Karpas-422 (cell line): Measurements from ENCODE around the gene EHD2. TPM values are rescaled to one million over a fixed set of nuclear protein-coding genes. Genes with fewer than 3 reads are reported as not detected.

Experiments used
- small RNA-seq: library from RNA; depleted of rRNA; stranded (forward); fragments of <200 nt; gene quantifications from one replicate; pipeline ENCODE3, GENCODE V24; 2014
- total RNA-seq: library from RNA; depleted of rRNA; stranded (reverse); fragments of >200 nt; shearing (Covaris generic); gene quantifications from 2 replicates; pipeline ENCODE4 v1.2.3, GENCODE V29; 2014; ENCODE audit warnings: low replicate concordance; rRNA removed

EHD2 gene
- total RNA-seq, 1 experiment from 2014 or later: not detected

Small RNA genes lying within 50 kb of the gene (small RNA-seq; reads per million reads assigned to genes)
- not detected for gene SNORD23

Other genes starting within 250 kb of the EHD2 start
- gene SLC8A2, start 241.5 kb upstream of the EHD2 start, total RNA-seq: 0.22 TPM in 1 of 2 replicates, not detected in the other
- 6.2 and 11.1 TPM in 2 replicates for gene KPTN, start 229.2 kb upstream of the EHD2 start, total RNA-seq
- gene NAPA, start 198.4 kb upstream of the EHD2 start, total RNA-seq: 60.8 and 88.9 TPM in 2 replicates
- gene ZNF541, start 140.3 kb upstream of the EHD2 start, total RNA-seq: not detected in 2 replicates
- gene BICRA, start 104.3 kb upstream of the EHD2 start, total RNA-seq: 1.0 and 1.8 TPM in 2 replicates
- gene NOP53, start 32.1 kb downstream of the EHD2 start, total RNA-seq: 145 and 293 TPM in 2 replicates
- gene SELENOW, start 65.3 kb downstream of the EHD2 start, total RNA-seq: 3.5 and 4.1 TPM in 2 replicates
- gene TPRX1, start 91.1 kb downstream of the EHD2 start, total RNA-seq: not detected in 2 replicates
- gene CRX, start 108.5 kb downstream of the EHD2 start, total RNA-seq: not detected in 2 replicates
- gene TPRX2, start 145.8 kb downstream of the EHD2 start, total RNA-seq: not detected in 2 replicates
- gene SULT2A1, start 172.9 kb downstream of the EHD2 start, total RNA-seq: not detected in 2 replicates